ENCODE data around the gene GOLGA8M.
"Not testable (repeated sequence)": the region's sequence is repeated elsewhere in the genome, so short reads cannot be mapped to it uniquely, and the experiment has no call there.

- TF ChIP-seq CTCF (IDR thresholded peaks at IDR 0.05 in 8 of 11, conservative IDR thresholded peaks at IDR 0.05 in 3 of 11); POLR2AphosphoS5 (IDR thresholded peaks at IDR 0.05); POLR2A (IDR thresholded peaks at IDR 0.05): not testable (repeated sequence)
These were observed 59.7 kb downstream of the GOLGA8M start for GRCh38 chr15:28652538-28652937.

Measured in spleen (tissue), 7 donors.